Measurements from ENCODE around the gene HYOU1. TPM values are rescaled to one million over a fixed set of nuclear protein-coding genes. Genes with fewer than 3 reads are reported as not detected.
A peak's percentile ranks its signal among the peaks of the same experiment; 100 is the strongest.

HYOU1 gene
- total and polyA plus RNA-seq, 2 of the 8 experiments (the other 6 are each of a cell fraction or from before 2014, with no cell fraction given): 239 to 295 TPM

DNA sequence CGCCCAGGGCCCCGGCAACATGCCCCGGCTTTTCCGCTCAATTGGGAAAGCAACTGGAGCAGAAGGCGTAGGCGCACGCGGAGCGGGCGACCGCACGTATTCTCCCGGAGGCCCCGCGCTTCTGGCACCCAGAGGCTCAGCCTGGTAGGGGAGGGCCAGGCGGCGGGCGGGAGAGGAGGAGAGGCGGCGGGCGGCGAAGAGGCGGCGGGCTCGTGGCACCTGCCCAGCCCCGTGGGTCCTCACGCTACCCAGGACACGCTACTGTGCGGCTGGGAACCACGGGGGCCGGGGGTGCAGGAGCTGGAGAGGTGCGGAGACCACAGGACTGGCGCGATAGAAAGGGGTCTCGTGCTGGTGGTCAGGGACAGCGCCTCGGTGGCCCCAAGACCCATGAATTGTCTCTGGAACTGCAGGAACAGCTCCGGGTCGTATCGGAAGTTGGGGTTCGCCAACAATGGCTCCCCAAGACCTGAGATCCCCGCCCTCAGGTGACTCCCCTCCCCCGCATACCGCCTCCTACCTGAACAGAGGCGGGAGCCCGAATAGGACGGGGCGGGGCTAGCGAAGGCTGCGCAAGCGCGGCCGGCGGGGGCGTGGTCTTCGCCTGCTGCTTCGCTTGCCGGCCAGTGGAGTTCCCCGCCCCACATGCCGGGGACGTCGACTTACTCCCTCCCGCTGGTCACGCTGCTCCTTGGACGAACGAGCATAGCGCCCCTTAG, 26.5 kb downstream of the HYOU1 start, which contains the start of gene SLC37A4 (continued):
- TF ChIP-seq BACH1 (IDR thresholded peaks at IDR 0.05; ENCODE audit: low read length) (no peak), EP300 (IDR thresholded peaks at IDR 0.05; ENCODE audit: borderline replicate concordance in 1 of 2, low read depth in 2 of 2, low read length in 2 of 2) (no peak), CHD1 (IDR thresholded peaks at IDR 0.05; ENCODE audit: low read depth, low read length) (no peak), CTBP2 (IDR thresholded peaks at IDR 0.05; ENCODE audit: borderline replicate concordance, insufficient read depth, insufficient read length, low read length) (no peak), GABPA (IDR thresholded peaks at IDR 0.05; ENCODE audit: borderline replicate concordance, insufficient read depth, low read length) (no peak), EZH2 (IDR thresholded peaks at IDR 0.05; ENCODE audit: low read depth, low read length, severe bottlenecking) (no peak), RNF2 (IDR thresholded peaks at IDR 0.05; ENCODE audit: borderline replicate concordance, low read depth, low read length, missing control alignments, poor library complexity, severe bottlenecking) (no peak), EGR1 (IDR thresholded peaks at IDR 0.05; ENCODE audit: borderline replicate concordance, low read depth, low read length) (peak; percentile 82; the same call in 1 of the 2 replicates), PHF8 (conservative IDR thresholded peaks at IDR 0.05; ENCODE audit: low read depth, low read length) (peak; percentile 82), TEAD4 (IDR thresholded peaks at IDR 0.05; ENCODE audit: low read depth, low read length) (peak; percentile 80), SUZ12 (IDR thresholded peaks at IDR 0.05; ENCODE audit: low read length) (no peak), MAX (IDR thresholded peaks at IDR 0.05) (peak; percentile 98), E2F6 (IDR thresholded peaks at IDR 0.05) (peak; percentile 98), NRF1 (IDR thresholded peaks at IDR 0.05; ENCODE audit: low read depth, low read length) (peak; percentile 93), BCL11A (IDR thresholded peaks at IDR 0.05; ENCODE audit: low read depth in 2 of 2, low read length in 2 of 2) (no peak), TCF12 (IDR thresholded peaks at IDR 0.05; ENCODE audit: low read depth, low read length) (no peak)
- TF ChIP-seq, protein P1, sequence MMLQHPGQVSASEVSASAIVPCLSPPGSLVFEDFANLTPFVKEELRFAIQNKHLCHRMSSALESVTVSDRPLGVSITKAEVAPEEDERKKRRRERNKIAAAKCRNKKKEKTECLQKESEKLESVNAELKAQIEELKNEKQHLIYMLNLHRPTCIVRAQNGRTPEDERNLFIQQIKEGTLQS (IDR thresholded peaks at IDR 0.05; ENCODE audit: insufficient read depth, low read depth, low read length): peak; percentile 26; the same call in 1 of the 2 replicates

Data from H1 (cell line).